C4-2B (cell line): ENCODE results near the gene FBLIM1.

Experiments
- CTCF ChIP-seq: fragments of 450-650 bp; conservative IDR thresholded peaks from 2 replicates; pipeline ENCODE4 v1.5.1; 2017; ENCODE audit warnings: mild to moderate bottlenecking
- ZFX ChIP-seq: fragments of 450-650 bp; IDR thresholded peaks from 2 replicates; pipeline ENCODE4 v1.6.1; 2017

DNA sequence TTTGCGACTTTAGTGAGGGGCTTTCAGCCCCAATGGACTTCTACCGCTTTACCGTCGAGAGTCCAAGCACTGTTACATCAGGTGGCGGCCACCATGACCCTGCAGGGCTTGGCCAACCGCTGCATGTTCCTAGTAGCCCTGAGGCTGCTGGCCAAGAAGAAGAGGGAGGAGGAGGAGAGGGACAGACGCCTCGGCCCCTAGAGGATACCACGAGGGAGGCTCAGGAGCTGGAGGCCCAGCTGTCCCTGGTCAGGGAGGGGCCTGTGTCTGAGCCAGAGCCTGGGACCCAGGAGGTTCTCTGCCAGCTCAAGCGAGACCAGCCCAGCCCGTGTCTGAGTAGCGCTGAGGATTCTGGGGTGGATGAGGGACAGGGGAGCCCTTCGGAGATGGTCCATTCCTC is 31.2 kb upstream of the FBLIM1 start:
- no peak for TF ChIP-seq CTCF
- TF ChIP-seq ZFX = no peak
